SK-N-SH (cell line): ENCODE measurements around the gene SFRP5. TPM values are rescaled to one million over a fixed set of nuclear protein-coding genes. Genes with fewer than 3 reads are reported as not detected.

Experiments
- CTCF ChIA-PET: fragments of 300-600, 350-600 bp; formaldehyde crosslinking; extraction: SDS; loops from one replicate; lab custom pipeline; 2021; lab: Yijun Ruan, JAX
- POLR2A ChIA-PET: fragments of 350-600 bp; sonication (Branson Sonifier 250); formaldehyde crosslinking; extraction: SDS; loops from one replicate; lab custom pipeline; 2020; ENCODE audit warnings: antibody characterized with exemption, inconsistent platforms; lab: Yijun Ruan, JAX
- DNase-seq: peaks from one replicate; pipeline ENCODE4 v3.0.0; 2012
- H2AFZ ChIP-seq: fragments of 200-600 bp; sonication (generic); 2 replicates; pipeline ENCODE4 v1.8.1; 2016; ENCODE audit warnings: antibody characterized with exemption, mild to moderate bottlenecking, low read depth
- H3F3A ChIP-seq: fragments of 200-600 bp; sonication (generic); replicated peaks from 2 replicates; pipeline ENCODE3; 2016; ENCODE audit warnings: antibody characterized with exemption, mild to moderate bottlenecking; ENCODE audit not compliant: insufficient read depth
- H3K27ac ChIP-seq, 2 experiments: fragments of 200-500 bp in 1 of 2; fragments of 200-600 bp in 1 of 2; sonication (Bioruptor generic) in 1 of 2; sonication (generic), shearing (Covaris generic) in 1 of 2; 2 replicates each; pipeline versions ENCODE4 v1.5.1 to v1.6.1; 2014 to 2016; ENCODE audit warnings: low read depth in 2 of 2, inconsistent platforms in 1 of 2, low read length in 1 of 2, mild to moderate bottlenecking in 1 of 2, mixed read lengths in 1 of 2
- H3K27me3 ChIP-seq: fragments of 200-600 bp; sonication (generic), shearing (Covaris generic); 2 replicates; pipeline ENCODE4 v1.6.1; 2016; ENCODE audit warnings: mixed run types; ENCODE audit not compliant: insufficient read depth
- H3K36me3 ChIP-seq, 2 experiments: fragments of 200-500 bp in 1 of 2; fragments of 200-600 bp in 1 of 2; sonication (Bioruptor generic) in 1 of 2; sonication (generic) in 1 of 2; replicated peaks in 1 of 2; 2 replicates each; pipeline versions ENCODE3 to v1.5.1; 2014 to 2016; ENCODE audit warnings: low read length in 1 of 2, mild to moderate bottlenecking in 1 of 2; ENCODE audit not compliant: insufficient read depth in 2 of 2, control insufficient read depth in 1 of 2
- H3K4me1 ChIP-seq, 2 experiments: fragments of 200-500 bp in 1 of 2; fragments of 200-600 bp in 1 of 2; sonication (Bioruptor generic) in 1 of 2; sonication (generic), shearing (Covaris generic) in 1 of 2; 2 replicates each; pipeline versions ENCODE4 v1.5.1 to v1.6.1; 2014 to 2016; ENCODE audit warnings: low read depth in 1 of 2, low read length in 1 of 2, mixed run types in 1 of 2; ENCODE audit not compliant: insufficient read depth in 2 of 2, control insufficient read depth in 1 of 2
- H3K4me2 ChIP-seq: fragments of 200-600 bp; sonication (generic), shearing (Covaris generic); 2 replicates; pipeline ENCODE4 v1.6.1; 2017; ENCODE audit warnings: mixed run types
- H3K4me3 ChIP-seq, 2 experiments: fragments of 200-500 bp in 1 of 2; fragments of 200-600 bp in 1 of 2; sonication (Bioruptor generic) in 1 of 2; sonication (generic), shearing (Covaris generic) in 1 of 2; 2 replicates each; pipeline versions ENCODE4 v1.5.1 to v1.8.1; 2014 to 2016; ENCODE audit warnings: low read depth in 2 of 2, inconsistent platforms in 1 of 2, low read length in 1 of 2, mild to moderate bottlenecking in 1 of 2, mixed read lengths in 1 of 2, moderate library complexity in 1 of 2
- H3K79me2 ChIP-seq: fragments of 200-600 bp; sonication (generic); 2 replicates; pipeline ENCODE4 v1.8.1; 2017; ENCODE audit warnings: mild to moderate bottlenecking; ENCODE audit not compliant: insufficient read depth
- H3K9ac ChIP-seq: fragments of 200-600 bp; sonication (generic); 2 replicates; pipeline ENCODE4 v1.6.1; 2017; ENCODE audit warnings: mixed run types
- H3K9me2 ChIP-seq: fragments of 200-600 bp; sonication (generic); 2 replicates; pipeline ENCODE4 v1.6.1; 2017; ENCODE audit warnings: mixed run types
- H3K9me3 ChIP-seq: fragments of 200-600 bp; sonication (generic); 2 replicates; pipeline ENCODE4 v1.6.1; 2017; ENCODE audit warnings: mixed run types, mild to moderate bottlenecking, moderate library complexity
- H4K20me1 ChIP-seq: fragments of 200-600 bp; sonication (generic); 2 replicates; pipeline ENCODE4 v1.6.1; 2017; ENCODE audit warnings: mild to moderate bottlenecking, mixed run types; ENCODE audit not compliant: insufficient read depth
- CHD2 ChIP-seq: fragments of 150-350 bp; IDR thresholded peaks from 2 replicates; pipeline ENCODE4 v1.6.1; 2018; ENCODE audit warnings: low read length; ENCODE audit not compliant: partially characterized antibody
- ELF1 ChIP-seq: IDR thresholded peaks from 2 replicates; pipeline ENCODE4 v1.4.0; 2012
- EP300 ChIP-seq, 2 experiments: IDR thresholded peaks; 2 replicates each; pipeline versions ENCODE4 v1.4.0 to v1.6.1; 2012; ENCODE audit warnings: borderline replicate concordance in 1 of 2, low read depth in 1 of 2, low read length in 1 of 2
- EZH2phosphoT487 ChIP-seq: fragments of 200-600 bp; sonication (generic); IDR thresholded peaks from 2 replicates; pipeline ENCODE4 v1.6.1; 2017; ENCODE audit warnings: low read depth, mixed run types, mild to moderate bottlenecking, antibody characterized with exemption, moderate library complexity, borderline replicate concordance
- FOSL2 ChIP-seq: IDR thresholded peaks from 2 replicates; pipeline ENCODE4 v1.4.0; 2012; ENCODE audit warnings: low read depth, mild to moderate bottlenecking, moderate library complexity, borderline replicate concordance
- IRF3 ChIP-seq: fragments of 150-350 bp; IDR thresholded peaks from 2 replicates; pipeline ENCODE4 v1.6.1; 2016; ENCODE audit warnings: mild to moderate bottlenecking, low read depth, low read length
- MXI1 ChIP-seq: IDR thresholded peaks from 2 replicates; pipeline ENCODE4 v1.6.1; 2012; ENCODE audit warnings: mild to moderate bottlenecking, low read depth, low read length, improper control_type of control experiment
- NFIC ChIP-seq: IDR thresholded peaks from 2 replicates; pipeline ENCODE4 v1.4.0; 2012; ENCODE audit warnings: borderline replicate concordance
- NRF1 ChIP-seq: IDR thresholded peaks from 2 replicates; pipeline ENCODE4 v1.6.1; 2012; ENCODE audit warnings: low read depth, mild to moderate bottlenecking, low read length
- PBX3 ChIP-seq: IDR thresholded peaks from 2 replicates; pipeline ENCODE4; 2012
- POLR2AphosphoS5 ChIP-seq: IDR thresholded peaks from 2 replicates; pipeline ENCODE4 v1.6.1; 2012; ENCODE audit warnings: low read depth, low read length
- RAD21 ChIP-seq: IDR thresholded peaks from 2 replicates; pipeline ENCODE4 v1.6.1; 2012; ENCODE audit warnings: mild to moderate bottlenecking, low read length
- RCOR1 ChIP-seq: fragments of 150-350 bp; IDR thresholded peaks from 2 replicates; pipeline ENCODE4 v1.6.1; 2017; ENCODE audit warnings: antibody characterized with exemption, low read length
- REST ChIP-seq: IDR thresholded peaks from 2 replicates; pipeline ENCODE4 v1.6.1; 2012; ENCODE audit warnings: mild to moderate bottlenecking, low read depth, low read length, moderate library complexity
- RFX5 ChIP-seq: IDR thresholded peaks from 2 replicates; pipeline ENCODE4 v1.6.1; 2012; ENCODE audit warnings: mild to moderate bottlenecking, improper control_type of control experiment, low read length
- RXRA ChIP-seq: IDR thresholded peaks from 2 replicates; pipeline ENCODE4 v1.4.0; 2012; ENCODE audit warnings: low read depth, mild to moderate bottlenecking, borderline replicate concordance
- TEAD4 ChIP-seq: IDR thresholded peaks from 2 replicates; pipeline ENCODE4 v1.4.0; 2012; ENCODE audit warnings: mild to moderate bottlenecking, borderline replicate concordance; ENCODE audit not compliant: insufficient read depth
- WGBS: methylation state at CpG from one replicate; pipeline ENCODE4 v1.1.6; 2017; ENCODE audit warnings: low lambda C conversion rate; 5-methylcytosine and 5-hydroxymethylcytosine counted together
- polyA plus RNA-seq, 3 experiments: library from polyadenylated mRNA; depleted of rRNA; stranded (reverse); fragments of >200 nt; gene quantifications; 2 replicates each; pipeline ENCODE4 v1.2.3, GENCODE V29; 2012
- TF ChIP-seq, protein P1 (sequence below): fragments of 150-350 bp; IDR thresholded peaks from 2 replicates; pipeline ENCODE4 v1.6.1; 2017; ENCODE audit warnings: antibody characterized with exemption, low read length, low read depth, borderline replicate concordance

The SFRP5 gene
- polyA plus RNA-seq, 1 of the 3 experiments (the other 2 are of a cell fraction) = not detected

DNA sequence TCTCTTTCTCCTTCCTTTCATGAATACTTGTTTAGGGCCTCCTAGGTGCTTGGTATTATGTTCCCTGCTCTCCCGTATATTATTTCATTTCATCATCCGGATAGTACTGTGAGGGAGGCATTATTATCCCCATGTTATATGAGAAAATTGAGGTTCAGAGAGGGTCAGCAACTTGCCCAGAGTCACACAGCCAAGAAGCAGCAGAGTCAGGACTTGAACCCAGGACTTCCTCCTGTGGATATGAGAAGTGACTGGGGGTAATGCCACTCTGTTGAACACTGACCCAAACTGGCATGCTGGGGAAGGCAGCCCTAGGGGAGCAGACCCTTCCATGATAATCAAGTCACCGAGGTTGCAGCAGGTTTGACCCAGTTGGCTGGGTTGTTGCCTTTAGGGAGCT, 8.2 kb upstream of the SFRP5 start:
- H3K9me2 ChIP-seq = no peaks in the 10 kb centered on the region
- no peak overlapping the region for H2AFZ ChIP-seq
- H3K4me2 ChIP-seq = no peak overlapping the region
- WGBS = 75% methylated on average over 3 of the region's 3 CpGs
- H3K9me3 ChIP-seq = no peaks in the 10 kb centered on the region
- no peaks in the 10 kb centered on the region for H4K20me1 ChIP-seq
- H3K4me1 ChIP-seq = peaks cover 0 to 36% of the 10 kb centered on the region in 2 experiments; a peak in 2 of 4 replicates
- no peaks in the 10 kb centered on the region for H3F3A ChIP-seq
- no peak overlapping the region for H3K9ac ChIP-seq
- ChIA-PET CTCF (interaction anchor here (0.8 to 7.6 kb wide), 6 partner anchors 7 to 89 kb away, joined by 3 to 58 read pairs (median 12); partner anchors contain the start of gene SFRP5), POLR2A (no interaction called here)
- H3K79me2 ChIP-seq = no peaks in the 10 kb centered on the region
- no peak for DNase-seq
- no peaks in the 10 kb centered on the region; the same call in 1 of the 2 replicates for H3K27me3 ChIP-seq
- TF ChIP-seq ELF1 = no peak
- no peak for TF ChIP-seq REST
- TF ChIP-seq CHD2 = no peak
- TF ChIP-seq RCOR1 = no peak
- no peak for TF ChIP-seq RXRA
- TF ChIP-seq NFIC = no peak
- TF ChIP-seq MXI1 = no peak
- no peak for TF ChIP-seq POLR2AphosphoS5
- no peak for TF ChIP-seq RFX5
- no peaks in the 10 kb centered on the region for H3K36me3 ChIP-seq
- H3K27ac ChIP-seq = no peak overlapping the region
- H3K4me3 ChIP-seq = no peak overlapping the region

DNA sequence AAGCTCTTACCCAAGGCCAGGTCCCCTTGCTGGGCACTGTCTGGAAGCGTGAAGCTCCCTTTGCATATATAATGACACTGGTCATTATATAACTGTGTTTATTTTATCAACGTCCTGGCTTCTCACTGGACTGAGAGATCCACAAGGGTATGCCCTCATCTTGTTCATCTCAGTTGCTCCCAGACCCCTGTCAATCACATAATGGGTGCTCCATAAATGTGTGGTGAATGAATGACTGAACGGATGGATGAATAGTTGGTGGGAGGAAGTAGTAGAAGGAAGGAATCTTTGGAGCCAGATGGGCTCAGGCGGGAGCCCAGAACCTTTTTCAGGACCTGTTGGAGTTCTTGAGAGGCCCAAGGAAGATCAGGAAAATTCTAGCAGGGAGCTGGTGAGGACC, 7.7 kb upstream of the SFRP5 start:
- Histone ChIP-seq H3K27me3 (no peaks in the 10 kb centered on the region; the same call in 1 of the 2 replicates), H3K4me1 (peaks cover 0 to 36% of the 10 kb centered on the region in 2 experiments; a peak in 2 of 4 replicates), H3K4me3 (no peak overlapping the region), H3K9me2 (no peaks in the 10 kb centered on the region), H3K4me2 (no peak overlapping the region), H3K36me3 (no peaks in the 10 kb centered on the region), H3K79me2 (no peaks in the 10 kb centered on the region), H3K27ac (no peak overlapping the region), H2AFZ (no peak overlapping the region), H3K9me3 (no peaks in the 10 kb centered on the region), H4K20me1 (no peaks in the 10 kb centered on the region), H3K9ac (no peak overlapping the region), H3F3A (no peaks in the 10 kb centered on the region)
- ChIA-PET POLR2A (no interaction called here), CTCF (interaction anchor here (0.8 to 7.6 kb wide), 5 partner anchors 8 to 90 kb away, joined by 3 to 58 read pairs (median 4); no protein-coding TSS in a partner anchor)
- 67% methylated on average over 4 of the region's 4 CpGs for WGBS
- no peak for DNase-seq
- no peak for TF ChIP-seq RCOR1
- TF ChIP-seq FOSL2 = no peak
- TF ChIP-seq NFIC = no peak
- TF ChIP-seq RFX5 = no peak
- TF ChIP-seq PBX3 = no peak
- TF ChIP-seq RXRA = no peak
- no peak for TF ChIP-seq EZH2phosphoT487
- no peak for TF ChIP-seq IRF3
- TF ChIP-seq NRF1 = no peak
- no peak for TF ChIP-seq RAD21
- TF ChIP-seq CHD2 = no peak
- TF ChIP-seq EP300 (IDR thresholded peaks at IDR 0.05; ENCODE audit: borderline replicate concordance in 1 of 2, low read depth in 1 of 2, low read length in 1 of 2) = no peak
- TF ChIP-seq, protein P1, sequence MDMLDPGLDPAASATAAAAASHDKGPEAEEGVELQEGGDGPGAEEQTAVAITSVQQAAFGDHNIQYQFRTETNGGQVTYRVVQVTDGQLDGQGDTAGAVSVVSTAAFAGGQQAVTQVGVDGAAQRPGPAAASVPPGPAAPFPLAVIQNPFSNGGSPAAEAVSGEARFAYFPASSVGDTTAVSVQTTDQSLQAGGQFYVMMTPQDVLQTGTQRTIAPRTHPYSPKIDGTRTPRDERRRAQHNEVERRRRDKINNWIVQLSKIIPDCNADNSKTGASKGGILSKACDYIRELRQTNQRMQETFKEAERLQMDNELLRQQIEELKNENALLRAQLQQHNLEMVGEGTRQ = no peak
- no peak for TF ChIP-seq TEAD4
